CD14-positive monocyte (primary cell): ENCODE data around the gene RAB19. TPM values are rescaled to one million over a fixed set of nuclear protein-coding genes. Genes with fewer than 3 reads are reported as not detected.

ENCODE experiments used
- DNase-seq, 3 donors: peaks; one replicate each; pipeline ENCODE4 v3.0.0-alpha.2; 2011 to 2022
- H2AFZ ChIP-seq: 2 replicates; pipeline ENCODE4 v1.6.0; 2012; ENCODE audit warnings: mild to moderate bottlenecking, low read depth, low read length, inconsistent platforms; ENCODE audit not compliant: insufficient read depth, poor library complexity, severe bottlenecking
- H3K27ac ChIP-seq, 2 donors: 1 replicate in 1 of 2; 2 replicates in 1 of 2; pipeline ENCODE4 v1.5.1; 2012 to 2013; ENCODE audit warnings: low read length in 2 of 2, control low read depth in 1 of 2, inconsistent platforms in 1 of 2, low read depth in 1 of 2, mild to moderate bottlenecking in 1 of 2
- H3K27me3 ChIP-seq, 2 donors: one replicate each; pipeline versions ENCODE4 v1.6.0 to v1.6.1; 2011 to 2013; ENCODE audit warnings: low read length in 2 of 2; ENCODE audit not compliant: control insufficient read depth in 2 of 2, insufficient read depth in 2 of 2
- H3K36me3 ChIP-seq, 2 donors: replicated peaks in 1 of 2; 1 replicate in 1 of 2; 2 replicates in 1 of 2; pipeline versions ENCODE4 v1.5.1 to v1.6.1; 2012 to 2013; ENCODE audit warnings: low read length in 2 of 2, control low read depth in 1 of 2, inconsistent platforms in 1 of 2, mild to moderate bottlenecking in 1 of 2; ENCODE audit not compliant: insufficient read depth in 2 of 2, control insufficient read depth in 1 of 2
- H3K4me1 ChIP-seq, 2 donors: 1 replicate in 1 of 2; 2 replicates in 1 of 2; pipeline versions ENCODE4 v1.5.1 to v1.6.1; 2012 to 2013; ENCODE audit warnings: low read length in 2 of 2, control low read depth in 1 of 2, inconsistent platforms in 1 of 2, mild to moderate bottlenecking in 1 of 2, moderate library complexity in 1 of 2; ENCODE audit not compliant: insufficient read depth in 2 of 2, control insufficient read depth in 1 of 2
- H3K4me2 ChIP-seq: replicated peaks from 2 replicates; pipeline ENCODE3; 2012; ENCODE audit warnings: low read length, moderate library complexity, mild to moderate bottlenecking; ENCODE audit not compliant: poor library complexity, severe bottlenecking; ENCODE audit errors: extremely low read depth
- H3K4me3 ChIP-seq, 3 experiments: fragments of 200-600 bp in 1 of 3; sonication (generic) in 1 of 3; replicated peaks in 1 of 3; 1 replicate in 2 of 3; 2 replicates in 1 of 3; pipeline ENCODE4 v1.5.1; 2011 to 2013; ENCODE audit warnings: low read length in 3 of 3, mild to moderate bottlenecking in 3 of 3, control low read depth in 2 of 3, low read depth in 2 of 3, inconsistent platforms in 1 of 3, moderate library complexity in 1 of 3
- H3K79me2 ChIP-seq: 2 replicates; pipeline ENCODE4 v1.6.0; 2012; ENCODE audit warnings: mild to moderate bottlenecking, control low read depth, inconsistent platforms, low read length, moderate library complexity; ENCODE audit not compliant: insufficient read depth
- H3K9ac ChIP-seq: 2 replicates; pipeline ENCODE4 v1.6.0; 2017; ENCODE audit warnings: low read length, mild to moderate bottlenecking; ENCODE audit not compliant: insufficient read depth, poor library complexity, severe bottlenecking
- H3K9me3 ChIP-seq, 2 donors: replicated peaks in 1 of 2; 1 replicate in 1 of 2; 2 replicates in 1 of 2; pipeline versions ENCODE4 v1.5.1 to v1.6.1; 2012 to 2013; ENCODE audit warnings: low read length in 2 of 2, control low read depth in 1 of 2; ENCODE audit not compliant: control insufficient read depth in 1 of 2, insufficient read depth in 1 of 2
- H4K20me1 ChIP-seq: 2 replicates; pipeline ENCODE4 v1.6.0; 2012; ENCODE audit warnings: mild to moderate bottlenecking, low read length, control low read depth, moderate library complexity; ENCODE audit not compliant: insufficient read depth
- H3K27ac Mint-ChIP-seq, 7 donors: one replicate each; pipeline ENCODE4 v1.8.0; 2020; ENCODE audit warnings: mild to moderate bottlenecking in 7 of 7, mixed read lengths in 7 of 7, moderate library complexity in 6 of 7, inconsistent platforms in 2 of 7
- H3K27me3 Mint-ChIP-seq, 3 donors: one replicate each; pipeline ENCODE4 v1.8.0; 2021 to 2022; ENCODE audit warnings: low read depth in 3 of 3, mild to moderate bottlenecking in 3 of 3, mixed read lengths in 3 of 3, moderate library complexity in 3 of 3, inconsistent platforms in 1 of 3
- H3K36me3 Mint-ChIP-seq, 2 donors: one replicate each; pipeline ENCODE4 v1.8.0; 2020; ENCODE audit warnings: mixed read lengths in 2 of 2, inconsistent platforms in 1 of 2, mild to moderate bottlenecking in 1 of 2
- H3K4me1 Mint-ChIP-seq: one replicate; pipeline ENCODE4 v1.8.0; 2020; ENCODE audit warnings: mild to moderate bottlenecking, mixed read lengths
- H3K4me3 Mint-ChIP-seq, 2 donors: one replicate each; pipeline ENCODE4 v1.8.0; 2020; ENCODE audit warnings: mild to moderate bottlenecking in 2 of 2, mixed read lengths in 2 of 2, moderate library complexity in 1 of 2
- H3K9me3 Mint-ChIP-seq, 7 donors: one replicate each; pipeline ENCODE4 v1.8.0; 2020 to 2022; ENCODE audit warnings: mixed read lengths in 7 of 7, mild to moderate bottlenecking in 6 of 7, moderate library complexity in 6 of 7, inconsistent platforms in 2 of 7
- CTCF ChIP-seq: fragments of 200-600 bp; IDR thresholded peaks from one replicate; pipeline ENCODE4 v1.8.0; 2022; ENCODE audit warnings: antibody characterized with exemption, mild to moderate bottlenecking
- WGBS: methylation state at CpG from one replicate; pipeline ENCODE4 v1.1.5; 2013; ENCODE audit warnings: missing lambda C conversion rate; ENCODE audit not compliant: insufficient coverage; 5-methylcytosine and 5-hydroxymethylcytosine counted together
- intact Hi-C, 2 donors: fragments of 100-400 bp; cut with micrococcal nuclease; formaldehyde crosslinking; loops; one replicate each; pipeline versions ENCODE4 v1.15.0 to v1.15.1; 2023
- polyA plus RNA-seq, 3 donors: library from polyadenylated mRNA; depleted of rRNA in 1 of 3; unstranded in 2 of 3; stranded (reverse) in 1 of 3; fragments of 300-500 nt in 2 of 3; fragments of >200 nt in 1 of 3; fragmentation: Illumina TruSeq in 2 of 3; gene quantifications; 1 replicate in 2 of 3; 2 replicates in 1 of 3; pipeline ENCODE4 v1.2.3, GENCODE V29; 2012 to 2021

RAB19 gene
- polyA plus RNA-seq, 3 donors, result not detected

GRCh38 chr7:140435252-140435895, 31.5 kb downstream of the RAB19 start:
- H3K27me3 ChIP-seq, result peaks cover 0 to 9% of the 10 kb centered on the region in 2 donors
- H3K27ac ChIP-seq, result no peak overlapping the region
- H3K36me3 Mint-ChIP-seq, result no peaks in the 10 kb centered on the region
- H3K36me3 ChIP-seq, result no peaks in the 10 kb centered on the region
- no peak for TF ChIP-seq CTCF
- H3K9me3 ChIP-seq, result no peaks in the 10 kb centered on the region
- H3K9me3 Mint-ChIP-seq, result peaks cover 0 to 6% (median 0%) of the 10 kb centered on the region in 7 donors
- H3K4me2 ChIP-seq, result no peak overlapping the region
- intact Hi-C loops, result no loop called here
- H4K20me1 ChIP-seq, result no peaks in the 10 kb centered on the region
- no peaks in the 10 kb centered on the region for H3K4me1 ChIP-seq
- H3K27ac Mint-ChIP-seq, result no peak overlapping the region
- H2AFZ ChIP-seq, result no peak overlapping the region
- H3K27me3 Mint-ChIP-seq, result peaks cover 3 to 31% (median 25%) of the 10 kb centered on the region in 3 donors
- no peak for DNase-seq
- H3K4me3 Mint-ChIP-seq, result peak overlapping the region in 1 of 2 donors; percentile 15
- H3K9ac ChIP-seq, result no peak overlapping the region
- whole genome bisulfite sequencing, result 73% methylated on average over 51 of the region's 51 CpGs
- H3K79me2 ChIP-seq, result no peaks in the 10 kb centered on the region
- H3K4me3 ChIP-seq, result no peak overlapping the region
- no peaks in the 10 kb centered on the region for H3K4me1 Mint-ChIP-seq

DNA sequence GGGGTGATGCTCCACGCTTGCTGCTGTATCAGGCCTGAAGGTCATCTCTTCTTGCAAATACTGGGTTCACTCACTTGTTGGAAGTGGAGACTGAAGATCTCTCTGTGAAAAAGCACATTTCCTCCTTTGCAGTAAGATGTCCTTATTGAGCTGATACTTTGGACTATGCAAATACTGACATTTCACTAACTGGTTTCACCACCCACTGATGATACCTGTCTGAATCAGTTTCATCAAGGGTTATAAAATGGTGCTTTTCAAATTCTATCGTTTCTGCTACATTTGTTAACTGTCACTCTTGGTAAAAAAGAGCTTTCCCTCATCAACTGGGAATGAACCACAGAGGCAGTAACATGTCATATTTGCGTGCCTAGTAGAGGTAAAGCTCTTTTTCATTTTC, 35.5 kb downstream of the RAB19 start:
- Mint-ChIP-seq H3K9me3 (peaks cover 0 to 2% (median 0%) of the 10 kb centered on the region in 7 donors), H3K4me1 (no peaks in the 10 kb centered on the region)

More for the DNA sequence above, 35.5 kb downstream of the RAB19 start:
- Mint-ChIP-seq H3K4me3 (no peak overlapping the region), H3K27ac (no peak overlapping the region), H3K27me3 (peaks cover 3 to 25% (median 25%) of the 10 kb centered on the region in 3 donors), H3K36me3 (no peaks in the 10 kb centered on the region)
- H3K36me3 ChIP-seq, result no peaks in the 10 kb centered on the region
- H3K4me1 ChIP-seq, result no peaks in the 10 kb centered on the region
- H4K20me1 ChIP-seq, result no peaks in the 10 kb centered on the region
- no peak overlapping the region for H2AFZ ChIP-seq
- H3K27me3 ChIP-seq, result peaks cover 0 to 9% of the 10 kb centered on the region in 2 donors
- H3K4me2 ChIP-seq, result no peak overlapping the region
- no peak for TF ChIP-seq CTCF
- DNase-seq, result no peak
- H3K79me2 ChIP-seq, result no peaks in the 10 kb centered on the region
- 86% methylated on average over 1 of the region's 3 CpGs for WGBS
- no peak overlapping the region for H3K4me3 ChIP-seq
- intact Hi-C loops, result no loop called here
- H3K27ac ChIP-seq, result no peak overlapping the region
- H3K9ac ChIP-seq, result no peak overlapping the region
- no peaks in the 10 kb centered on the region for H3K9me3 ChIP-seq
